Measurements from ENCODE around the gene ARHGAP9. TPM values are rescaled to one million over a fixed set of nuclear protein-coding genes. Genes with fewer than 3 reads are reported as not detected.
A peak's percentile ranks its signal among the peaks of the same experiment; 100 is the strongest.

Gene ARHGAP9
- total RNA-seq, result 10 to 100 TPM in 7 of 9 donors, 1 to 10 TPM in 2; 1.3 to 39.4 (median 14.2) TPM
- 10 to 100 TPM in 2 of 3 donors, 1 to 10 TPM in 1; 4.1 to 46.4 (median 19.4) TPM for polyA plus RNA-seq
- long read RNA-seq, donor 1, partial matches to known transcripts, result 87 of 107 reads
- long read RNA-seq, donor 1, other reads (novel, unspliced or antisense), result 20 of 107 reads
- long read RNA-seq, donor 2, result 0 reads
- long read RNA-seq, donor 3, partial matches to known transcripts, result 78 of 84 reads
- long read RNA-seq, donor 3, other reads (novel, unspliced or antisense), result 6 of 84 reads
- long read RNA-seq, donor 4, partial matches to known transcripts, result 1 of 2 reads
- long read RNA-seq, donor 4, other reads (novel, unspliced or antisense), result 1 of 2 reads
- long read RNA-seq, donor 5, transcript ARHGAP9-204 (16 exons, 2,323 nt), result major isoform, 5 of 20 reads
- long read RNA-seq, donor 5, partial matches to known transcripts, result 4 of 20 reads
- long read RNA-seq, donor 5, other reads (novel, unspliced or antisense), result 11 of 20 reads
- long read RNA-seq, donor 6, partial matches to known transcripts, result 0 of 6 reads
- long read RNA-seq, donor 6, other reads (novel, unspliced or antisense), result 4 of 6 reads
- long read RNA-seq, donor 7, partial matches to known transcripts, result 60 of 61 reads
- long read RNA-seq, donor 7, other reads (novel, unspliced or antisense), result 0 of 61 reads
- long read RNA-seq, donor 8, result 0 reads
- long read RNA-seq, donor 9, result 0 reads
- long read RNA-seq, donor 10, partial matches to known transcripts, result 115 of 115 reads
- long read RNA-seq, donor 10, other reads (novel, unspliced or antisense), result 0 of 115 reads

DNA sequence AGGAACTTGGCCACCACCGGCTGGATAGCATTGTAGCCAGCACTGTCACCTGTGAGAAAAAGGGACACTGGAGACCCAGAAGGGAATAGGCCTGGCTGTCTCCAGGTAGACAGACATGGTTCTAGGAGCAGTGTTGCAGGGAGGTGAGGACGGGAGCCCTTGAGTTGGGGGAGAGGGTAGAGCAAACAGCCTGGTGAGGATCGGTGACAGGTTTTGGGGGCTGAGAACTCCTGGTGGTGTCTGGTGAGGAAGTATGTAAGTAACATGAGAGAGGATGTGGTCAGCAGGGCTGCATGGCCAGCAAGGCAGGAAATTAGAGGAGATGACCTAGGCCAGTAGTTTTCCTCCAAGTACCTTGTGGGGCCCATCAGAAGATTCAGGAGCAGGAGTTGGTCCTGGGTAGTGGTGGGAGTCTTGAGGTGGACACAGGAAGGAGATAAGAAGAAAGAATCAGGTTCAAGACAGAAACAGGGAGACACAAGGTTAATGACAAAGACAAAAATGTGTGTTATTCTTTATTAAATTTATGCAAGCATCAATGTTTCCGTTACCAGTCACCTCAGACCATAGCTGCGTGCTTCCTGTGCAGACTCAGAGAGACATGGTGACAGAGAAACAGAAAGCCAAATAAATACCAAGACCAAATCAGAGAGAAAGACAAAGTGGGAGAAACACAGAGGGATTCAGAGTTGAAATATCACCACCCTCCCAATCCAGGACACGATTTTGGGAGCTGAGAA, at the start of gene ARHGAP9:
TSS of gene ARHGAP9 (minus strand) at position 491 of the 740 bp plus-strand sequence. CDS start at position 31, 460 bp downstream.
- intact Hi-C loops (cut with DNase I), result no loop called here
- peaks cover 14% of the 10 kb centered on the region for H3K27me3 ChIP-seq
- peak in 1 of 7 donors; percentile 18 for DNase-seq
- H3K4me1 ChIP-seq (replicated peaks in 1 of 2), result peaks cover 11 to 14% of the 10 kb centered on the region in 2 donors
- peak within 1 kb of the TSS in 3 of 5 donors; percentile 51 to 86 (median 68) for H3K27ac ChIP-seq
- no peak for TF ChIP-seq POLR2A (IDR thresholded peaks at IDR 0.05)
- TF ChIP-seq, protein P1, sequence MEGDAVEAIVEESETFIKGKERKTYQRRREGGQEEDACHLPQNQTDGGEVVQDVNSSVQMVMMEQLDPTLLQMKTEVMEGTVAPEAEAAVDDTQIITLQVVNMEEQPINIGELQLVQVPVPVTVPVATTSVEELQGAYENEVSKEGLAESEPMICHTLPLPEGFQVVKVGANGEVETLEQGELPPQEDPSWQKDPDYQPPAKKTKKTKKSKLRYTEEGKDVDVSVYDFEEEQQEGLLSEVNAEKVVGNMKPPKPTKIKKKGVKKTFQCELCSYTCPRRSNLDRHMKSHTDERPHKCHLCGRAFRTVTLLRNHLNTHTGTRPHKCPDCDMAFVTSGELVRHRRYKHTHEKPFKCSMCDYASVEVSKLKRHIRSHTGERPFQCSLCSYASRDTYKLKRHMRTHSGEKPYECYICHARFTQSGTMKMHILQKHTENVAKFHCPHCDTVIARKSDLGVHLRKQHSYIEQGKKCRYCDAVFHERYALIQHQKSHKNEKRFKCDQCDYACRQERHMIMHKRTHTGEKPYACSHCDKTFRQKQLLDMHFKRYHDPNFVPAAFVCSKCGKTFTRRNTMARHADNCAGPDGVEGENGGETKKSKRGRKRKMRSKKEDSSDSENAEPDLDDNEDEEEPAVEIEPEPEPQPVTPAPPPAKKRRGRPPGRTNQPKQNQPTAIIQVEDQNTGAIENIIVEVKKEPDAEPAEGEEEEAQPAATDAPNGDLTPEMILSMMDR (IDR thresholded peaks at IDR 0.05), result no peak
- H3K36me3 ChIP-seq (replicated peaks in 1 of 2), result no peaks in the 10 kb centered on the region
- H3K4me3 ChIP-seq, result no peak within 1 kb of the TSS
- H3K9me3 ChIP-seq (replicated peaks in 1 of 3), result no peaks in the 10 kb centered on the region
- WGBS, 4 donors, result 55 to 69% (median 65%) methylated on average over 5 to 6 of the region's 6 CpGs

DNA sequence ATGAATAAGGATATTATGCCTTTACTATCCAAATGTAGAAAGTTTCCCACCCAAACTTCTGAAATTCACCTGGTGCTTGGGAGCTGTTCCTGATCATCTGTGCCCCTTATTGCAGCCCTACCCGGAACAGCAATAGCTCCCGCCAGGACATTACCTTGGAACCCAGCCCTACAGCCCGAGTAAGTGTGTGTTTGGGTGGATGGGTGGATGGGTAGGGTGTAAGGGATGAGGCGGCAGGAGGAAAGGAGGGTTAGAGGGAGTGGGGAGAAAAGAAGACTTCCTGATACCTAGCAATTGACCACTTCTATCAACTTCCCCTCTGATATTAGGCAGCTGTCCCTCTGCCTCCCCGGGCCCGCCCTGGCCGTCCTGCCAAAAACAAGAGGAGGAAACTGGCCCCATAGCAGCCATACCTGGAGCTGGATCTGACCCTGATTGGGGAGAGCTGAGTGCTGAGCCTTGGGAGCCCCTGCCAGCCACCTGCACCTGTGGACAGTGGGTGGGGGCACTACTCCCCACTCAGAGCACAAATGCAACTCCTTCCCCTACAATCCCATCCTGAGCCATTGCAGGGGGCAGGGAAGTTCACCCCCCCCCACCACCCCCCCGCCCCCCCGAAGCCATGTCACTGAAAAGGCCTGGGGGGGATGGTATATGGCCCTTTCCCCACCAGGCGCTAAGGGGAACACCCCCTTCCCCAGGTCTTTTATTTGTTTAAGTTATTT, 49.3 kb upstream of the ARHGAP9 start:
- WGBS, 4 donors, result 73 to 78% (median 77%) methylated on average over 10 of the region's 10 CpGs
- Histone ChIP-seq H3K27ac (no peak overlapping the region), H3K9me3 (replicated peaks in 1 of 3) (no peaks in the 10 kb centered on the region), H3K4me1 (replicated peaks in 1 of 2) (peaks cover 10% of the 10 kb centered on the region in 2 donors), H3K27me3 (no peaks in the 10 kb centered on the region), H3K4me3 (no peak overlapping the region), H3K36me3 (replicated peaks in 1 of 2) (peaks cover 0 to 96% of the 10 kb centered on the region in 2 donors)
- intact Hi-C loops (cut with DNase I), result no loop called here
- DNase-seq, result no peak
- no peak for TF ChIP-seq POLR2A (IDR thresholded peaks at IDR 0.05)
- TF ChIP-seq, protein P1 (IDR thresholded peaks at IDR 0.05), result no peak

GRCh38 chr12:57528176-57528575, 48.5 kb upstream of the ARHGAP9 start:
- Histone ChIP-seq H3K4me3 (no peak overlapping the region), H3K27ac (no peak overlapping the region), H3K36me3 (replicated peaks in 1 of 2) (peaks cover 0 to 88% of the 10 kb centered on the region in 2 donors), H3K9me3 (replicated peaks in 1 of 3) (no peaks in the 10 kb centered on the region), H3K27me3 (no peaks in the 10 kb centered on the region), H3K4me1 (replicated peaks in 1 of 2) (peaks cover 17% of the 10 kb centered on the region in 2 donors)
- intact Hi-C loops (cut with DNase I), result no loop called here
- 82 to 95% (median 86%) methylated on average over 4 to 12 of the region's 12 CpGs for WGBS, 4 donors
- TF ChIP-seq, protein P1 (IDR thresholded peaks at IDR 0.05), result no peak
- DNase-seq, result no peak
